ENCODE results near the gene FOXP1. TPM values are rescaled to one million over a fixed set of nuclear protein-coding genes. Genes with fewer than 3 reads are reported as not detected.

Gene FOXP1
- total and polyA plus RNA-seq, 2 donors (not counting 1 experiment from before 2014, with no cell fraction given) = 70.3 to 101 TPM

GRCh38 chr3:71358243-71358642 is 225.3 kb downstream of the FOXP1 start:
- no peaks in the 10 kb centered on the region for H3K79me2 ChIP-seq (ENCODE audit: control insufficient read depth, insufficient read depth, low read length)
- no peaks in the 10 kb centered on the region for H3K9me3 ChIP-seq (ENCODE audit: control insufficient read depth, insufficient read depth, low read depth, low read length)
- H3K4me2 ChIP-seq (ENCODE audit: extremely low read depth, insufficient read depth, low read length) = no peak overlapping the region
- DNase-seq (ENCODE audit: low read depth in 2 of 2) = no peak
- TF ChIP-seq EZH2 (IDR thresholded peaks at IDR 0.05; ENCODE audit: low read length, missing control alignments) (no peak), CTCF (conservative IDR thresholded peaks at IDR 0.05 in 1 of 2, IDR thresholded peaks at IDR 0.05 in 1 of 2; ENCODE audit: low read depth in 1 of 2, low read length in 2 of 2) (no peak)
- no peak overlapping the region for H3K9ac ChIP-seq (ENCODE audit: insufficient read depth, low read length)
- no peaks in the 10 kb centered on the region for H3K27me3 ChIP-seq (ENCODE audit: control insufficient read depth, insufficient read depth, low read length)
- no peak overlapping the region for H3K4me3 ChIP-seq (replicated peaks in 1 of 4; ENCODE audit: control extremely low read depth in 1 of 4, insufficient read depth in 1 of 4, low read depth in 3 of 4, low read length in 4 of 4)
- H4K20me1 ChIP-seq (ENCODE audit: control insufficient read depth, extremely low read depth, insufficient read depth, low read length) = no peaks in the 10 kb centered on the region
- no peak overlapping the region for H3K27ac ChIP-seq (ENCODE audit: insufficient read depth, low read length)
- H3K4me1 ChIP-seq (ENCODE audit: control insufficient read depth, extremely low read depth, insufficient read depth, low read length) = no peaks in the 10 kb centered on the region
- no peak overlapping the region for H2AFZ ChIP-seq (ENCODE audit: low read length)
- H3K36me3 ChIP-seq (ENCODE audit: control insufficient read depth, insufficient read depth, low read length) = no peaks in the 10 kb centered on the region

GRCh38 chr3:71356265-71356664 is 227.3 kb downstream of the FOXP1 start:
- Histone ChIP-seq H3K79me2 (ENCODE audit: control insufficient read depth, insufficient read depth, low read length) (no peaks in the 10 kb centered on the region), H3K4me3 (replicated peaks in 1 of 4; ENCODE audit: control extremely low read depth in 1 of 4, insufficient read depth in 1 of 4, low read depth in 3 of 4, low read length in 4 of 4) (no peak overlapping the region), H3K27me3 (ENCODE audit: control insufficient read depth, insufficient read depth, low read length) (no peaks in the 10 kb centered on the region), H4K20me1 (ENCODE audit: control insufficient read depth, extremely low read depth, insufficient read depth, low read length) (no peaks in the 10 kb centered on the region), H2AFZ (ENCODE audit: low read length) (no peak overlapping the region), H3K4me1 (ENCODE audit: control insufficient read depth, extremely low read depth, insufficient read depth, low read length) (no peaks in the 10 kb centered on the region), H3K27ac (ENCODE audit: insufficient read depth, low read length) (no peak overlapping the region), H3K9ac (ENCODE audit: insufficient read depth, low read length) (no peak overlapping the region), H3K4me2 (ENCODE audit: extremely low read depth, insufficient read depth, low read length) (no peak overlapping the region), H3K9me3 (ENCODE audit: control insufficient read depth, insufficient read depth, low read depth, low read length) (no peaks in the 10 kb centered on the region), H3K36me3 (ENCODE audit: control insufficient read depth, insufficient read depth, low read length) (no peaks in the 10 kb centered on the region)
- TF ChIP-seq EZH2 (IDR thresholded peaks at IDR 0.05; ENCODE audit: low read length, missing control alignments) = no peak
- no peak for TF ChIP-seq CTCF (conservative IDR thresholded peaks at IDR 0.05 in 1 of 2, IDR thresholded peaks at IDR 0.05 in 1 of 2; ENCODE audit: low read depth in 1 of 2, low read length in 2 of 2)
- DNase-seq (ENCODE audit: low read depth in 2 of 2) = no peak

- no peak overlapping the region for H3K4me2 ChIP-seq (ENCODE audit: extremely low read depth, insufficient read depth, low read length)
- H3K79me2 ChIP-seq (ENCODE audit: control insufficient read depth, insufficient read depth, low read length) = no peaks in the 10 kb centered on the region
- DNase-seq (ENCODE audit: low read depth in 2 of 2) = no peak
- H3K27me3 ChIP-seq (ENCODE audit: control insufficient read depth, insufficient read depth, low read length) = no peaks in the 10 kb centered on the region
- no peak overlapping the region for H3K4me3 ChIP-seq (replicated peaks in 1 of 4; ENCODE audit: control extremely low read depth in 1 of 4, insufficient read depth in 1 of 4, low read depth in 3 of 4, low read length in 4 of 4)
- H3K4me1 ChIP-seq (ENCODE audit: control insufficient read depth, extremely low read depth, insufficient read depth, low read length) = no peaks in the 10 kb centered on the region
- no peaks in the 10 kb centered on the region for H3K9me3 ChIP-seq (ENCODE audit: control insufficient read depth, insufficient read depth, low read depth, low read length)
- TF ChIP-seq EZH2 (IDR thresholded peaks at IDR 0.05; ENCODE audit: low read length, missing control alignments) (no peak), CTCF (conservative IDR thresholded peaks at IDR 0.05 in 1 of 2, IDR thresholded peaks at IDR 0.05 in 1 of 2; ENCODE audit: low read depth in 1 of 2, low read length in 2 of 2) (no peak)
- H4K20me1 ChIP-seq (ENCODE audit: control insufficient read depth, extremely low read depth, insufficient read depth, low read length) = no peaks in the 10 kb centered on the region
- H3K36me3 ChIP-seq (ENCODE audit: control insufficient read depth, insufficient read depth, low read length) = no peaks in the 10 kb centered on the region
- no peak overlapping the region for H3K27ac ChIP-seq (ENCODE audit: insufficient read depth, low read length)
- no peak overlapping the region for H3K9ac ChIP-seq (ENCODE audit: insufficient read depth, low read length)
- H2AFZ ChIP-seq (ENCODE audit: low read length) = no peak overlapping the region
Measured at GRCh38 chr3:71355862-71356261, 227.7 kb downstream of the FOXP1 start.

Measured in fibroblast of lung (primary cell).